Breast epithelium (tissue), 4 donors: Measurements from ENCODE around the gene ALKBH5. TPM values are rescaled to one million over a fixed set of nuclear protein-coding genes. Genes with fewer than 3 reads are reported as not detected.
A peak's percentile ranks its signal among the peaks of the same experiment; 100 is the strongest.

Experiments
- DNase-seq, 2 donors: peaks; one replicate each; pipeline ENCODE4 v3.0.0-alpha.2; 2019; ENCODE audit warnings: low spot score in 2 of 2
- H3K27ac ChIP-seq, 2 donors: fragments of 200-600 bp; sonication (generic) in 1 of 2; one replicate each; pipeline ENCODE4 v1.5.1; 2016 to 2019; ENCODE audit warnings: mild to moderate bottlenecking in 1 of 2
- H3K27me3 ChIP-seq, 2 donors: fragments of 200-600 bp; sonication (generic) in 1 of 2; one replicate each; pipeline versions ENCODE4 v1.5.1 to v1.6.0; 2017 to 2019; ENCODE audit warnings: control low read depth in 1 of 2, mild to moderate bottlenecking in 1 of 2
- H3K36me3 ChIP-seq: fragments of 200-600 bp; one replicate; pipeline ENCODE4 v1.5.1; 2019
- H3K4me1 ChIP-seq, 2 donors: fragments of 200-600 bp; sonication (generic); one replicate each; pipeline ENCODE4 v1.5.1; 2016 to 2019; ENCODE audit warnings: control low read depth in 1 of 2
- H3K4me3 ChIP-seq, 3 donors: fragments of 200-600 bp; sonication (generic); 1 replicate in 2 of 3; 2 replicates in 1 of 3; pipeline ENCODE4 v1.5.1; 2016 to 2019; ENCODE audit warnings: mild to moderate bottlenecking in 3 of 3, moderate library complexity in 2 of 3
- H3K9me3 ChIP-seq, 2 donors: fragments of 200-600 bp; sonication (generic) in 1 of 2; one replicate each; pipeline ENCODE4 v1.5.1; 2016 to 2019; ENCODE audit warnings: control low read depth in 1 of 2
- CTCF ChIP-seq, 3 donors: fragments of 450-650 bp; IDR thresholded peaks; one replicate each; pipeline ENCODE4 v1.5.1; 2016 to 2017; ENCODE audit warnings: antibody characterized with exemption in 3 of 3, mild to moderate bottlenecking in 3 of 3, moderate library complexity in 3 of 3
- POLR2A ChIP-seq: fragments of 450-650 bp; IDR thresholded peaks from one replicate; pipeline ENCODE4 v1.6.1; 2016; ENCODE audit warnings: antibody characterized with exemption, mild to moderate bottlenecking, moderate library complexity
- POLR2AphosphoS5 ChIP-seq, 3 donors: sonication (generic); formaldehyde crosslinking; IDR thresholded peaks; one replicate each; pipeline ENCODE4 v1.6.1; 2017; ENCODE audit warnings: antibody characterized with exemption in 3 of 3
- intact Hi-C: fragments of 100-400 bp; cut with DNase I; formaldehyde crosslinking; loops from one replicate; pipeline ENCODE4 v1.15.1; 2023; ENCODE audit warnings: low total_unique reads
- total RNA-seq, 3 donors: library from RNA; depleted of rRNA; stranded (reverse); fragments of >200 nt; gene quantifications; one replicate each; pipeline ENCODE4 v1.1.0, GENCODE V29; 2016

The ALKBH5 gene
- total RNA-seq, 3 donors from 2014 or later, result 80.0 to 90.0 (median 82.3) TPM

DNA sequence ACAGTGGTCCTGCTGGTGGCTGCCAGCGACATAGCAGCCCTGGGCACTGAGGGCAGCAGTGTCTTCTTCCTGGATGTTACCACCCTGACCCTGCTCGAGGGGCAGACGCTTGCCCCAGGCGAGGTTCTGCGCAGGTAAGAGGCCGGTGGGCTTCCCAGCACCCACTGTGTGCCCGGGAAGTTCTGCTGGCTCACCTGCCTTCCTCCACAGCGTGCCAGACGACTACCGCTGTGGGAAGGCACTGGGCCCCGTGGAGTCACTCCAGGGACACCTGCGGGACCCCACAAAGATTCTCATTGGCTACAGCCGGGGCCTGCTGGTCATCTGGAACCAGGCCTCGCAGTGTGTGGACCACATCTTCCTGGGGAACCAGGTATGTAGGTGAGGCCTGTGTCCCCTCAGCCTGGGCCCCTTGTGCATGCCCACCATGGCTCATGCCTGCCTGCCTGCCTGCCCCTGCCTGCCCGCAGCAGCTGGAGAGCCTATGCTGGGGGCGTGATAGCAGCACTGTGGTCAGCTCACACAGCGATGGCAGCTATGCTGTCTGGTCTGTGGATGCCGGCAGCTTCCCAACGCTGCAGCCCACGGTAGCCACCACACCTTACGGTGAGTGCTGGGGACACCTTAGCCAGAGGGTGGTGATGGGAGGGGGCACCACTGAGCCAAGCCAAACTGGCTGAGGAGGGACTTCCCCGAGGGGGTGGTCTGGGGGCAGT lies 50.3 kb downstream of the ALKBH5 start:
- Histone ChIP-seq H3K36me3 (no peaks in the 10 kb centered on the region), H3K4me3 (no peak overlapping the region), H3K27me3 (no peaks in the 10 kb centered on the region), H3K9me3 (no peaks in the 10 kb centered on the region), H3K4me1 (peaks cover 0 to 6% of the 10 kb centered on the region in 2 donors), H3K27ac (no peak overlapping the region)
- intact Hi-C loops, result no loop called here
- no peak for DNase-seq
- TF ChIP-seq POLR2A (no peak), CTCF (IDR thresholded peaks at IDR 0.05) (no peak), POLR2AphosphoS5 (IDR thresholded peaks at IDR 0.05) (no peak)

- H3K36me3 ChIP-seq, result no peaks in the 10 kb centered on the region
- no peak for TF ChIP-seq POLR2A
- TF ChIP-seq CTCF (IDR thresholded peaks at IDR 0.05), result no peak
- TF ChIP-seq POLR2AphosphoS5 (IDR thresholded peaks at IDR 0.05), result no peak
- H3K9me3 ChIP-seq, result no peaks in the 10 kb centered on the region
- H3K27ac ChIP-seq, result peak overlapping the region; percentile 83 to 89
- no peaks in the 10 kb centered on the region for H3K27me3 ChIP-seq
- intact Hi-C loops, result no loop called here
- no peak for DNase-seq
- H3K4me3 ChIP-seq, result no peak overlapping the region
- peaks cover 0 to 6% of the 10 kb centered on the region in 2 donors for H3K4me1 ChIP-seq
These were observed 51.3 kb downstream of the ALKBH5 start for GRCh38 chr17:18234853-18235380.

DNA sequence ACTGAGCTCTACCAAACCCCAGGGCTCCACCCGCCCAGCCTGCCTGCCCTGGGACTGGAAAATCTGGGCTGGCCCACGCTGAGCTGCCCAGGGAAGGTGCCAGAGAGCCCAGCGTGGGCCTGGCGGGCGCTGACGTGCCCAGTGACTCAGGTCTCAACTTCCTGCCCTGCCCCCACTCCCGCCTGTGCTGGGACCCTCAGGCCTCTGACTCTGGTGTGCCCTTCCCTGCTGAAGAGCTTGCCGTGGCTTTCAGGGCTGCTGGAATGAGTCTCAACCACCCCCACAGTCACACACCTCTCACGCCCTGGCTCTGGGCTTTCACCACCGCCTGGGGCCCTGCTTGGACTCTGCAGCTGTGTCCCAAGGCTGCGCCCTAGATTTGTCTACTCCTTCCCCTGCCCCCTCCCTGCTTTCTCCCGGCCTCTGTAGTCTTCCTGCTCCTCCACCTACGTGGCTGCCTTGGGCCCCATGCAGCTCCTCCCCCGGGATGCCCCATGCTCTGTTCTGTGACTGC lies 52.2 kb downstream of the ALKBH5 start:
- Histone ChIP-seq H3K4me3 (no peak overlapping the region), H3K27ac (peak overlapping the region; percentile 83 to 89), H3K4me1 (peaks cover 0 to 6% of the 10 kb centered on the region in 2 donors), H3K27me3 (no peaks in the 10 kb centered on the region), H3K36me3 (no peaks in the 10 kb centered on the region), H3K9me3 (no peaks in the 10 kb centered on the region)
- intact Hi-C loops, result no loop called here
- DNase-seq, result peak in 1 of 2 donors; percentile 61
- TF ChIP-seq POLR2A (no peak), CTCF (IDR thresholded peaks at IDR 0.05) (no peak), POLR2AphosphoS5 (IDR thresholded peaks at IDR 0.05) (no peak)

- no peaks in the 10 kb centered on the region for H3K36me3 ChIP-seq
- H3K27ac ChIP-seq, result no peak overlapping the region
- TF ChIP-seq POLR2A, result no peak
- TF ChIP-seq CTCF (IDR thresholded peaks at IDR 0.05), result no peak
- no peak for TF ChIP-seq POLR2AphosphoS5 (IDR thresholded peaks at IDR 0.05)
- H3K4me3 ChIP-seq, result no peak overlapping the region
- DNase-seq, result no peak
- no peaks in the 10 kb centered on the region for H3K27me3 ChIP-seq
- no peaks in the 10 kb centered on the region for H3K9me3 ChIP-seq
- peaks cover 0 to 6% of the 10 kb centered on the region in 2 donors for H3K4me1 ChIP-seq
- intact Hi-C loops, result no loop called here
These were observed 52.9 kb downstream of the ALKBH5 start for GRCh38 chr17:18236494-18236893.

- DNase-seq, result no peak
- peaks cover 0 to 6% of the 10 kb centered on the region in 2 donors for H3K4me1 ChIP-seq
- no peak for TF ChIP-seq CTCF (IDR thresholded peaks at IDR 0.05)
- no peak for TF ChIP-seq POLR2A
- TF ChIP-seq POLR2AphosphoS5 (IDR thresholded peaks at IDR 0.05), result no peak
- no peak overlapping the region for H3K4me3 ChIP-seq
- no peak overlapping the region for H3K27ac ChIP-seq
- H3K9me3 ChIP-seq, result no peaks in the 10 kb centered on the region
- H3K36me3 ChIP-seq, result no peaks in the 10 kb centered on the region
- intact Hi-C loops, result no loop called here
- no peaks in the 10 kb centered on the region for H3K27me3 ChIP-seq
These were observed 53.8 kb downstream of the ALKBH5 start for GRCh38 chr17:18237461-18237860.
